ENCODE results near the gene NOP56.
A peak's percentile ranks its signal among the peaks of the same experiment; 100 is the strongest.

Gene NOP56

DNA sequence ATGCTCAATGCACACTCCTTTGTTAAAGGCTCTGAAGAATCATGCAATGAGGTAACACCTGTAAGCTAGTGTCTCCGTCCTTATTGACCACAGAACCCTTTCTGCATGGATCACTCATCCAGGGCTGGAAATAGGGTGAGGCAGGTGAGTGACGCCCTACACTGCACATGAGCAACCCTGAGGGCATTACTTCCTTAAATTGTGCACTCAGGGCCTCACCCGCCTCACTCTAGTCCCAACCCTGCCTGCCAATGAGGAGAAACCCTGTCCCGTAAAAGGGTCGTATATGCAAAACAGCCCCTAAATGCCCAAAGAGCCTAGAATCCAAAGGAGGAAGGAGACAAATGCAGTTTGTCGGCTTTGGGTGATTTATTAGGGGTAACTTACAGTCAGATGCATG, 33.6 kb upstream of the NOP56 start:
- Histone ChIP-seq H3K4me1 (no peaks in the 10 kb centered on the region), H3K4me3 (no peak overlapping the region), H3K27me3 (peaks cover 0 to 4% of the 10 kb centered on the region in 2 donors), H3K27ac (no peak overlapping the region), H3K9me3 (peaks cover 0 to 4% (median 0%) of the 10 kb centered on the region in 3 donors), H3K36me3 (no peaks in the 10 kb centered on the region)
- TF ChIP-seq, protein P1, sequence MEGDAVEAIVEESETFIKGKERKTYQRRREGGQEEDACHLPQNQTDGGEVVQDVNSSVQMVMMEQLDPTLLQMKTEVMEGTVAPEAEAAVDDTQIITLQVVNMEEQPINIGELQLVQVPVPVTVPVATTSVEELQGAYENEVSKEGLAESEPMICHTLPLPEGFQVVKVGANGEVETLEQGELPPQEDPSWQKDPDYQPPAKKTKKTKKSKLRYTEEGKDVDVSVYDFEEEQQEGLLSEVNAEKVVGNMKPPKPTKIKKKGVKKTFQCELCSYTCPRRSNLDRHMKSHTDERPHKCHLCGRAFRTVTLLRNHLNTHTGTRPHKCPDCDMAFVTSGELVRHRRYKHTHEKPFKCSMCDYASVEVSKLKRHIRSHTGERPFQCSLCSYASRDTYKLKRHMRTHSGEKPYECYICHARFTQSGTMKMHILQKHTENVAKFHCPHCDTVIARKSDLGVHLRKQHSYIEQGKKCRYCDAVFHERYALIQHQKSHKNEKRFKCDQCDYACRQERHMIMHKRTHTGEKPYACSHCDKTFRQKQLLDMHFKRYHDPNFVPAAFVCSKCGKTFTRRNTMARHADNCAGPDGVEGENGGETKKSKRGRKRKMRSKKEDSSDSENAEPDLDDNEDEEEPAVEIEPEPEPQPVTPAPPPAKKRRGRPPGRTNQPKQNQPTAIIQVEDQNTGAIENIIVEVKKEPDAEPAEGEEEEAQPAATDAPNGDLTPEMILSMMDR (IDR thresholded peaks at IDR 0.05), result no peak
- intact Hi-C loops (cut with DNase I; ENCODE audit: low total_unique reads), result no loop called here
- DNase-seq, result no peak

DNA sequence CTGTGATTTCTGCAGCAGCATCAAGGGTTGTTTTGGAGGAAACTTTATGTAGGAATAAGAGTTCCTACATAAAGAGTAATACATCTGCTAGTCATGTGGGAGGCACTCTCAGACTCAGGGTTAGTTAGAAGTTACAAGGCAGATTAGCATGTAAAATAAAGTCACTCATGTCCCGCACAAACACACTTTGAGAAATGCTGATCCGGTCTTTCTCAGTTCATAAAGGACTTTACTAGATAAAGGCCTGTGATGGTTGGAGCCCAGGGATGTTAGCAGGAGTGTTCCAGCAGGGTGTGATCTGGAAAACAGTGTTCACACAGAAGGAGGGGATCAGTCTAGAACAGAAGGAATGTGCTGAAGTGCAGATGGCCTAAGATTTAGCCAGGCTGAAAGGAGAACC, 33.1 kb upstream of the NOP56 start:
- intact Hi-C loops (cut with DNase I; ENCODE audit: low total_unique reads), result no loop called here
- TF ChIP-seq, protein P1 (IDR thresholded peaks at IDR 0.05), result no peak
- Histone ChIP-seq H3K9me3 (peaks cover 0 to 4% (median 0%) of the 10 kb centered on the region in 3 donors), H3K4me3 (no peak overlapping the region), H3K4me1 (no peaks in the 10 kb centered on the region), H3K36me3 (no peaks in the 10 kb centered on the region), H3K27me3 (peaks cover 0 to 4% of the 10 kb centered on the region in 2 donors), H3K27ac (no peak overlapping the region)
- no peak for DNase-seq

DNA sequence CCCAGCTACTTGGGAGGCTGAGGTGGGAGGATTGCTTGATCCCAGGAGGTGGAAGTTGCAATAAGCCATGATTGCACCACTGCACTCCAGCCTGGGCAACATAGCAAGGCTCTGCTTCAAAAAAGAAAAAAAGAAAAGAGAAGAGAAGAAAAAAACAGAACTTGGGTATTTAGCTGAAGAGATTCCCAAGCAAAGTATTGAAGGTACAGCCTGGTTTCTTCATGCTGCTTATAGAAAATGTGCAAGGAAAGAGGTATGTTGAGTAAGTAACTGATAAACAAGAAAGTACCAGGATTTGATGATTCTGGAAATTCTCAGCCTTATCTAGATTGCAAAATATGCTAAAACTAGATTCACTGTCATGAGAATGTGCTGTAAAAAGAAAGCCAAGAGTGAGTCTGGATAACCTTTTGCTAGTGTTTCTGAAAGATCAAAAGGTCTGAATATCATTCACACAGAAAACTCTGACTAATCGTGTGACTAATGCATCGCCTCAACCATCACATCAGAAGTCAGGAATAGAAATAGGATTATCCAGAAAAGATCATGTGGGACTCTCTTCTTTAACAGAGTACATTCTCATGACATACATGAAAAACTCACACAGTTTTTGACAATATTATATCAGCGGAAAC, 32.4 kb upstream of the NOP56 start:
- Histone ChIP-seq H3K9me3 (peaks cover 0 to 4% (median 0%) of the 10 kb centered on the region in 3 donors), H3K27ac (no peak overlapping the region), H3K36me3 (no peaks in the 10 kb centered on the region), H3K27me3 (peaks cover 0 to 4% of the 10 kb centered on the region in 2 donors), H3K4me1 (no peaks in the 10 kb centered on the region), H3K4me3 (no peak overlapping the region)
- intact Hi-C loops (cut with DNase I; ENCODE audit: low total_unique reads), result no loop called here
- DNase-seq, result no peak
- TF ChIP-seq, protein P1 (IDR thresholded peaks at IDR 0.05), result no peak

DNA sequence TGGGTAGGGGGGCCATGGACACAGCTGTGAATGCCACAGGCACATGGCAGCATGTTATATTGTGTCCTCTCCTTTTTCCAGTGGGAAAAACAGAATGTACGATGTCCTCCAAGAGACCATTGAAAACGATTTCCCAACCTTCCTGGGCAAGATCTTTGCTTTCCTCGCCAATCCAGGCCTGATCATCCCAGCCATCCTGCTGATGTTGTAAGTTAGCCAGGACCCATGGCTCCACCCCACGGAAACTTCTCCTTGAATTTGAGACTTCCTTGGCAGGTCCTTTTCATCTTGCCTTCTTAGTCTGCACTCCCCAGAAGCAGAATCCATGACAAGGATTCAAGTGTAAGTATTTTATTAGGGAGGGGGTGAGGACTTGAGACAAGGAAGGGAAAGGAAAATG, 28.2 kb upstream of the NOP56 start:
- Histone ChIP-seq H3K36me3 (no peaks in the 10 kb centered on the region), H3K9me3 (peaks cover 0 to 7% (median 0%) of the 10 kb centered on the region in 3 donors), H3K27me3 (no peaks in the 10 kb centered on the region), H3K4me3 (no peak overlapping the region), H3K27ac (no peak overlapping the region), H3K4me1 (no peaks in the 10 kb centered on the region)
- intact Hi-C loops (cut with DNase I; ENCODE audit: low total_unique reads), result no loop called here
- DNase-seq, result peak in 1 of 2 donors; percentile 39
- TF ChIP-seq, protein P1 (IDR thresholded peaks at IDR 0.05), result no peak

DNA sequence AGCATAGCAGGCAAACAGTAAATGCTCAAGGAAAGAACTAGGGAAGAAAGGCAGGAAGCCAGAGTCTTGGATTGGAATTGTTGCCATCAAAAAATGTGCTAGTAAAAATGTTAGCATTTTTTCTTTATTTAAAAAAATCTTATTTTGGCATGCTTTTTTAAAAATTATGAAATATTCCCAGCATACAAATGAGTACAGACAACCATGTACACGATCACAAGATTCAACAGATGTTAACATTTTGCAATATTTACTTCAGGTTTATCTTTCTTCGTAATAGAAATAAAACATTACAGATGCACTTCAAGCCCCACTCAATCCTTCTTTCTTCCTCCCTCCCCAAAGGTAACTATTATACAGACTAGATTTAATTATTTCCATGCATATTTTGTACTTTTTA, 27.4 kb upstream of the NOP56 start:
- Histone ChIP-seq H3K9me3 (peaks cover 0 to 4% (median 0%) of the 10 kb centered on the region in 3 donors), H3K27ac (no peak overlapping the region), H3K4me3 (no peak overlapping the region), H3K36me3 (no peaks in the 10 kb centered on the region), H3K4me1 (no peaks in the 10 kb centered on the region), H3K27me3 (no peaks in the 10 kb centered on the region)
- TF ChIP-seq, protein P1 (IDR thresholded peaks at IDR 0.05), result no peak
- intact Hi-C loops (cut with DNase I; ENCODE audit: low total_unique reads), result no loop called here
- DNase-seq, result no peak
